Panc1 (cell line): Measurements from ENCODE around the gene VASP. TPM values are rescaled to one million over a fixed set of nuclear protein-coding genes. Genes with fewer than 3 reads are reported as not detected.

ENCODE experiments used
- ATAC-seq: fragments of 200-7000 bp; cut with Tn5 transposase; 2 replicates; pipeline ENCODE4 v1.9.1; 2020; ENCODE audit warnings: mild to moderate bottlenecking, moderate library complexity
- BruUV-seq: library from RNA; stranded (reverse); fragments of 400-500 nt; replicated peaks from 2 replicates; lab custom pipeline; 2021; lab: Mats Ljungman, UMichigan
- CTCF ChIA-PET: fragments of 300-600 bp; sonication (Branson Sonifier 250); formaldehyde crosslinking; loops from one replicate; lab custom pipeline; 2022; ENCODE audit warnings: antibody characterized with exemption; lab: Charles Lee
- POLR2A ChIA-PET: fragments of 300-600 bp; sonication (Branson Sonifier 250); formaldehyde crosslinking; loops from one replicate; lab custom pipeline; 2022; ENCODE audit warnings: antibody characterized with exemption; lab: Charles Lee
- DNase-seq: peaks from one replicate; pipeline ENCODE4 v3.0.0-alpha.2; 2010; ENCODE audit warnings: low read depth, low spot score
- H3K27ac ChIP-seq: 2 replicates; pipeline ENCODE4 v1.5.1; 2011; ENCODE audit warnings: mild to moderate bottlenecking, low read length, inconsistent platforms
- H3K27me3 ChIP-seq: fragments of 200-500 bp; sonication (Bioruptor generic); 2 replicates; pipeline ENCODE4 v1.6.0; 2014; ENCODE audit warnings: low read length, inconsistent platforms; ENCODE audit not compliant: control insufficient read depth, insufficient read depth
- H3K36me3 ChIP-seq: fragments of 200-500 bp; sonication (Bioruptor generic); 2 replicates; pipeline ENCODE4 v1.5.1; 2014; ENCODE audit warnings: inconsistent platforms, mild to moderate bottlenecking, low read length, moderate library complexity; ENCODE audit not compliant: control insufficient read depth, insufficient read depth
- H3K4me1 ChIP-seq: 2 replicates; pipeline ENCODE4 v1.5.1; 2011; ENCODE audit warnings: inconsistent platforms, mild to moderate bottlenecking, low read length, moderate library complexity; ENCODE audit not compliant: control insufficient read depth, insufficient read depth
- H3K4me3 ChIP-seq, 2 experiments: 2 replicates each; pipeline ENCODE4 v1.5.1; 2011 to 2012; ENCODE audit warnings: low read depth in 2 of 2, low read length in 2 of 2, mild to moderate bottlenecking in 2 of 2, inconsistent platforms in 1 of 2, moderate library complexity in 1 of 2
- H3K9me3 ChIP-seq: fragments of 200-500 bp; sonication (Bioruptor generic); 2 replicates; pipeline ENCODE4 v1.5.1; 2014; ENCODE audit warnings: low read depth, mild to moderate bottlenecking, inconsistent platforms, low read length, moderate library complexity; ENCODE audit not compliant: control insufficient read depth, insufficient read depth
- CTCF ChIP-seq: fragments of 450-650 bp; IDR thresholded peaks from 2 replicates; pipeline ENCODE4 v1.5.1; 2017; ENCODE audit warnings: mild to moderate bottlenecking
- POLR2AphosphoS5 ChIP-seq: IDR thresholded peaks from 2 replicates; pipeline ENCODE4 v1.6.1; 2012; ENCODE audit warnings: mild to moderate bottlenecking, low read depth, low read length, moderate library complexity
- REST ChIP-seq, 2 experiments: IDR thresholded peaks; 2 replicates each; pipeline ENCODE4 v1.6.1; 2011 to 2012; ENCODE audit warnings: low read depth in 2 of 2, control low read depth in 1 of 2, low read length in 1 of 2, mild to moderate bottlenecking in 1 of 2, moderate library complexity in 1 of 2; ENCODE audit not compliant: insufficient read depth in 1 of 2
- SIN3A ChIP-seq: IDR thresholded peaks from 2 replicates; pipeline ENCODE4 v1.6.1; 2012; ENCODE audit warnings: low read depth, mild to moderate bottlenecking, low read length, moderate library complexity, borderline replicate concordance; ENCODE audit not compliant: insufficient read depth
- TCF7L2 ChIP-seq: IDR thresholded peaks from 2 replicates; pipeline ENCODE4 v1.6.1; 2011; ENCODE audit warnings: mild to moderate bottlenecking, low read depth, low read length, inconsistent platforms
- in situ Hi-C: cut with HindIII; loops from 2 replicates; pipeline ENCODE4 v1.10.0; 2016; ENCODE audit warnings: low sequenced_read_pairs, low pct_unique_long_range_greater_than_20kb
- intact Hi-C: fragments of 100-400 bp; cut with micrococcal nuclease; formaldehyde crosslinking; loops from one replicate; pipeline ENCODE4 v1.10.0; 2022; ENCODE audit not compliant: unreplicated experiment
- total RNA-seq: library from RNA; stranded (reverse); gene quantifications from one replicate; pipeline ENCODE4 v1.2.1, GENCODE V29; 2021; ENCODE audit not compliant: unreplicated experiment

The VASP gene
- total RNA-seq, 1 experiment from 2014 or later, result 101 TPM

- H3K4me1 ChIP-seq, result peaks cover 13% of the 10 kb centered on the region
- DNase-seq, result no peak
- H3K36me3 ChIP-seq, result no peaks in the 10 kb centered on the region
- in situ Hi-C loops, result no loop called here
- intact Hi-C loops, result no loop called here
- POLR2A ChIA-PET, result interaction anchor here (0.6 kb wide), 1 partner anchor 26 kb away, joined by 7 read pairs; no protein-coding TSS in a partner anchor
- ATAC-seq, result no peak
- no peak overlapping the region for H3K27ac ChIP-seq
- H3K9me3 ChIP-seq, result no peaks in the 10 kb centered on the region
- no peak for TF ChIP-seq REST (IDR thresholded peaks at IDR 0.05; ENCODE audit: insufficient read depth in 1 of 2, low read depth in 2 of 2, low read length in 1 of 2)
- no peaks in the 10 kb centered on the region for H3K27me3 ChIP-seq
- no peak overlapping the region for H3K4me3 ChIP-seq
- BruUV-seq, result no TSS peak
- CTCF ChIA-PET, result interaction anchor here (0.7 to 2.6 kb wide), 4 partner anchors 36 to 316 kb away, joined by 3 to 31 read pairs (median 10); no protein-coding TSS in a partner anchor
Measured at GRCh38 chr19:45477186-45477585, 30.1 kb upstream of the VASP start.

GRCh38 chr19:45477713-45478453, 29.4 kb upstream of the VASP start:
- intact Hi-C loops, result loop anchor here (2.0 kb wide), 1 partner anchor 39 kb away; no protein-coding TSS in a partner anchor
- H3K27me3 ChIP-seq, result no peaks in the 10 kb centered on the region
- no peak for TF ChIP-seq SIN3A
- no peak for TF ChIP-seq POLR2AphosphoS5
- no peak for TF ChIP-seq CTCF
- TF ChIP-seq REST (IDR thresholded peaks at IDR 0.05; ENCODE audit: insufficient read depth in 1 of 2, low read depth in 2 of 2, low read length in 1 of 2), result no peak
- TF ChIP-seq TCF7L2, result no peak
- no TSS peak for BruUV-seq
- in situ Hi-C loops, result no loop called here
- ATAC-seq (peak; percentile 36), DNase-seq (no peak)
- peak overlapping the region; percentile 61 for H3K27ac ChIP-seq
- H3K4me1 ChIP-seq, result peaks cover 9% of the 10 kb centered on the region
- H3K9me3 ChIP-seq, result no peaks in the 10 kb centered on the region
- ChIA-PET POLR2A (no interaction called here), CTCF (interaction anchor here (0.7 to 2.6 kb wide), 9 partner anchors 24 to 163 kb away, joined by 3 to 31 read pairs (median 8); no protein-coding TSS in a partner anchor)
- H3K36me3 ChIP-seq, result no peaks in the 10 kb centered on the region
- peak overlapping the region; percentile 58 to 80 for H3K4me3 ChIP-seq
